GM23248 (cell line): ENCODE measurements around the gene ZNF592. TPM values are rescaled to one million over a fixed set of nuclear protein-coding genes. Genes with fewer than 3 reads are reported as not detected.
A peak's percentile ranks its signal among the peaks of the same experiment; 100 is the strongest.

Source experiments
- DNase-seq: peaks from one replicate; pipeline ENCODE4 v3.0.0-alpha.2; 2015
- H2AFZ ChIP-seq: fragments of 200-600 bp; sonication (generic); 2 replicates; pipeline ENCODE4 v1.6.1; 2016; ENCODE audit warnings: antibody characterized with exemption
- H3F3A ChIP-seq: fragments of 200-600 bp; sonication (generic); 2 replicates; pipeline ENCODE4 v1.6.1; 2016; ENCODE audit warnings: mild to moderate bottlenecking, antibody characterized with exemption, mixed run types; ENCODE audit not compliant: insufficient read depth
- H3K27ac ChIP-seq: fragments of 200-600 bp; sonication (generic); 2 replicates; pipeline ENCODE4 v1.5.1; 2016; ENCODE audit warnings: mild to moderate bottlenecking
- H3K27me3 ChIP-seq: fragments of 200-600 bp; sonication (generic); replicated peaks from 2 replicates; pipeline ENCODE4 v1.6.1; 2016; ENCODE audit warnings: mild to moderate bottlenecking; ENCODE audit not compliant: insufficient read depth
- H3K36me3 ChIP-seq: fragments of 200-600 bp; sonication (generic); 2 replicates; pipeline ENCODE4 v1.6.1; 2016; ENCODE audit warnings: low read depth, mild to moderate bottlenecking
- H3K4me1 ChIP-seq: fragments of 200-600 bp; sonication (generic); 2 replicates; pipeline ENCODE4 v1.6.1; 2016; ENCODE audit warnings: mild to moderate bottlenecking; ENCODE audit not compliant: insufficient read depth
- H3K4me2 ChIP-seq: fragments of 200-600 bp; sonication (generic); one replicate; pipeline ENCODE4 v1.6.1; 2016; ENCODE audit warnings: mild to moderate bottlenecking; ENCODE audit not compliant: unreplicated experiment
- H3K4me3 ChIP-seq: fragments of 200-600 bp; sonication (generic); 2 replicates; pipeline ENCODE4 v1.5.1; 2016; ENCODE audit warnings: mild to moderate bottlenecking
- H3K79me2 ChIP-seq: fragments of 200-600 bp; sonication (generic); 2 replicates; pipeline ENCODE4 v1.6.1; 2016; ENCODE audit warnings: mild to moderate bottlenecking; ENCODE audit not compliant: insufficient read depth
- H3K9ac ChIP-seq: fragments of 200-600 bp; sonication (generic); 2 replicates; pipeline ENCODE4 v1.6.1; 2016; ENCODE audit warnings: mild to moderate bottlenecking
- H3K9me2 ChIP-seq: fragments of 200-600 bp; sonication (generic); 2 replicates; pipeline ENCODE4 v1.6.1; 2016; ENCODE audit warnings: mixed run types, mild to moderate bottlenecking, moderate library complexity; ENCODE audit not compliant: insufficient read depth
- H3K9me3 ChIP-seq: fragments of 200-600 bp; sonication (generic); one replicate; pipeline ENCODE4 v1.6.1; 2017; ENCODE audit warnings: low read depth
- H4K20me1 ChIP-seq: fragments of 200-600 bp; sonication (generic); 2 replicates; pipeline ENCODE4 v1.6.0; 2016; ENCODE audit not compliant: insufficient read depth
- EZH2 ChIP-seq: fragments of 200-600 bp; sonication (generic); IDR thresholded peaks from 2 replicates; pipeline ENCODE4 v1.6.1; 2018; ENCODE audit warnings: antibody characterized with exemption, mild to moderate bottlenecking; ENCODE audit not compliant: insufficient read depth, poor library complexity, severe bottlenecking
- EZH2phosphoT487 ChIP-seq: fragments of 200-600 bp; sonication (generic); IDR thresholded peaks from 2 replicates; pipeline ENCODE4 v1.6.1; 2018; ENCODE audit warnings: antibody characterized with exemption, moderate library complexity, mild to moderate bottlenecking, low read depth; ENCODE audit not compliant: insufficient read depth
- WGBS, 2 experiments: methylation state at CpG; one replicate each; pipeline ENCODE4 v1.1.6; 2015 to 2017; ENCODE audit warnings: low lambda C conversion rate in 2 of 2, low coverage in 1 of 2; ENCODE audit errors: missing lambda C conversion rate in 2 of 2; 5-methylcytosine and 5-hydroxymethylcytosine counted together
- in situ Hi-C: fragments of 300-500 bp; cut with MboI; formaldehyde crosslinking; loops from 2 replicates; pipeline ENCODE4 v1.15.0; 2020
- polyA plus RNA-seq: library from polyadenylated mRNA; unstranded; fragments of >200 nt; fragmentation: Nextera tagmentation; extraction: Ambion mirVana; gene quantifications from 2 replicates; pipeline ENCODE4 v1.2.1, GENCODE V29; 2016
- total RNA-seq: library from RNA; depleted of rRNA; stranded (reverse); fragments of >200 nt; shearing (Covaris generic); gene quantifications from 2 replicates; pipeline ENCODE4 v1.2.3, GENCODE V29; 2014

ZNF592 gene
- total and polyA plus RNA-seq, 2 experiments from 2014 or later = 7.4 to 9.8 TPM

GRCh38 chr15:84831028-84831427 lies 82.6 kb downstream of the ZNF592 start:
- Histone ChIP-seq H3K9me2 (no peaks in the 10 kb centered on the region), H3K4me3 (no peak overlapping the region), H3K79me2 (no peaks in the 10 kb centered on the region), H3K36me3 (no peaks in the 10 kb centered on the region), H2AFZ (no peak overlapping the region), H4K20me1 (no peaks in the 10 kb centered on the region), H3F3A (no peaks in the 10 kb centered on the region), H3K27ac (no peak overlapping the region), H3K4me1 (no peaks in the 10 kb centered on the region), H3K9ac (no peak overlapping the region), H3K9me3 (no peaks in the 10 kb centered on the region), H3K27me3 (no peaks in the 10 kb centered on the region), H3K4me2 (no peak overlapping the region)
- in situ Hi-C loops = no loop called here
- WGBS, 2 experiments = 65% methylated on average over 5 of the region's 5 CpGs
- DNase-seq = no peak
- TF ChIP-seq EZH2phosphoT487 (no peak), EZH2 (no peak)

- no peak for DNase-seq
- no peak overlapping the region for H3K4me3 ChIP-seq
- no peak overlapping the region for H3K27ac ChIP-seq
- H3K27me3 ChIP-seq = no peaks in the 10 kb centered on the region
- H3K9me3 ChIP-seq = no peaks in the 10 kb centered on the region
- H2AFZ ChIP-seq = no peak overlapping the region
- in situ Hi-C loops = no loop called here
- H4K20me1 ChIP-seq = no peaks in the 10 kb centered on the region
- H3K79me2 ChIP-seq = no peaks in the 10 kb centered on the region
- TF ChIP-seq EZH2 (no peak), EZH2phosphoT487 (no peak)
- H3K9me2 ChIP-seq = no peaks in the 10 kb centered on the region
- no peaks in the 10 kb centered on the region for H3K36me3 ChIP-seq
- H3F3A ChIP-seq = no peaks in the 10 kb centered on the region
- no peak overlapping the region for H3K9ac ChIP-seq
- WGBS, 2 experiments = 69 to 72% methylated on average over 2 of the region's 2 CpGs
- H3K4me2 ChIP-seq = no peak overlapping the region
- no peaks in the 10 kb centered on the region for H3K4me1 ChIP-seq
Observed at GRCh38 chr15:84831613-84832012, 83.2 kb downstream of the ZNF592 start.

GRCh38 chr15:84832448-84833040 lies 84.2 kb downstream of the ZNF592 start:
- H3K36me3 ChIP-seq = no peaks in the 10 kb centered on the region
- no peaks in the 10 kb centered on the region for H3K79me2 ChIP-seq
- H3K4me1 ChIP-seq = no peaks in the 10 kb centered on the region
- no peak overlapping the region for H2AFZ ChIP-seq
- no peak overlapping the region for H3K4me3 ChIP-seq
- no peaks in the 10 kb centered on the region for H3F3A ChIP-seq
- H3K27ac ChIP-seq = no peak overlapping the region
- no peak overlapping the region for H3K9ac ChIP-seq
- WGBS, 2 experiments = 74 to 84% methylated on average over 2 of the region's 2 CpGs
- H3K9me3 ChIP-seq = no peaks in the 10 kb centered on the region
- no peak for DNase-seq
- in situ Hi-C loops = no loop called here
- no peaks in the 10 kb centered on the region for H3K27me3 ChIP-seq
- H3K9me2 ChIP-seq = no peaks in the 10 kb centered on the region
- TF ChIP-seq EZH2 (no peak), EZH2phosphoT487 (no peak)
- no peaks in the 10 kb centered on the region for H4K20me1 ChIP-seq
- H3K4me2 ChIP-seq = no peak overlapping the region

- peak; percentile 46 for DNase-seq
Observed at GRCh38 chr15:84833447-84834228, 85.2 kb downstream of the ZNF592 start.

More at GRCh38 chr15:84833447-84834228, 85.2 kb downstream of the ZNF592 start:
- Histone ChIP-seq H3K4me2 (no peak overlapping the region), H3K27me3 (no peaks in the 10 kb centered on the region), H3K79me2 (no peaks in the 10 kb centered on the region), H3K4me1 (no peaks in the 10 kb centered on the region), H3F3A (no peaks in the 10 kb centered on the region), H3K9me2 (no peaks in the 10 kb centered on the region), H3K9me3 (no peaks in the 10 kb centered on the region), H3K36me3 (no peaks in the 10 kb centered on the region), H4K20me1 (no peaks in the 10 kb centered on the region), H3K27ac (no peak overlapping the region), H2AFZ (no peak overlapping the region), H3K9ac (no peak overlapping the region), H3K4me3 (no peak overlapping the region)
- 46 to 55% methylated on average over 3 to 4 of the region's 4 CpGs for WGBS, 2 experiments
- in situ Hi-C loops = no loop called here
- TF ChIP-seq EZH2phosphoT487 = no peak
- no peak for TF ChIP-seq EZH2
